Neutrophil (primary cell): ENCODE data around the gene UBAC1.
"Not testable (repeated sequence)": the region's sequence is repeated elsewhere in the genome, so short reads cannot be mapped to it uniquely, and the experiment has no call there.

ENCODE experiments used
- H3K27ac ChIP-seq: fragments of 200-600 bp; sonication (generic); 2 replicates; pipeline ENCODE4 v1.5.1; 2016; ENCODE audit warnings: mild to moderate bottlenecking, moderate library complexity
- H3K27me3 ChIP-seq: fragments of 200-600 bp; sonication (generic); 2 replicates; pipeline ENCODE4 v1.6.0; 2016; ENCODE audit warnings: mild to moderate bottlenecking
- H3K36me3 ChIP-seq: fragments of 200-600 bp; sonication (generic); 2 replicates; pipeline ENCODE4 v1.5.1; 2017
- H3K4me1 ChIP-seq, 2 experiments: fragments of 200-600 bp in 1 of 2; sonication (generic) in 1 of 2; 1 replicate in 1 of 2; 2 replicates in 1 of 2; pipeline versions ENCODE4 v1.5.1 to v1.6.1; 2013 to 2016; ENCODE audit warnings: low read depth in 1 of 2, low read length in 1 of 2, mild to moderate bottlenecking in 1 of 2, moderate library complexity in 1 of 2; ENCODE audit not compliant: control insufficient read depth in 1 of 2, insufficient read depth in 1 of 2
- H3K4me3 ChIP-seq, 2 experiments: fragments of 200-600 bp in 1 of 2; sonication (generic) in 1 of 2; 1 replicate in 1 of 2; 2 replicates in 1 of 2; pipeline ENCODE4 v1.5.1; 2013 to 2016; ENCODE audit warnings: low read depth in 1 of 2, low read length in 1 of 2, mild to moderate bottlenecking in 1 of 2, moderate library complexity in 1 of 2
- H3K9me3 ChIP-seq: fragments of 200-600 bp; sonication (generic); 2 replicates; pipeline ENCODE4 v1.5.1; 2016
- CTCF ChIP-seq: fragments of 200-600 bp; sonication (generic); IDR thresholded peaks from 2 replicates; pipeline ENCODE4 v1.5.1; 2016; ENCODE audit warnings: antibody characterized with exemption

Gene UBAC1

DNA sequence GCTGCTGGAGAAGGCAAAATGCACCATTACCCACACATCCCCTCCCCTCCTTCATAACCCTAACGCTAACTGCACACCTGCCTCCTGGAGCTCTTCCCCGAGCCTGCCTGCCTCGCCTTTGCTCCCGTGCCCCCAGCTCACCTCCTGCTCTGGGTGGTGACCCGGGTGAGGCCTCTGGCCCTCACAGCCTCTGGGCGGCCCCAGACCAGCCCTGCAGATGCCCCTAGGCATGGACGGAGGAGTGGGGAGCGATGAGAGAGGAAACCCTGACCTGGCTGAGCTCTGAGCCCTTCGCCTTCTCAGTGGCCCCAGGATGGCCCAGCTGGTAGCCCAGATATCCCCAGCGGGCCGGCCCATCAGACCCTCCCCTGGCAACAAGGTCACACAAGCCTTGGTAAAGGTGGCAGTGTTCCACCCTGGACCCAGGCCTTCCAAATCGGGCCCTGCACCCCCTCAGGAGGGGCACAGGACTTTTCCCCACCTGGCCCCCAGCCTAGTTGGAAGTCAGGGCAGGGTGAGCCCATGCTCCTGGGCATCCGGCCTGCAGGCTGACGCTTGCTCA lies 39.3 kb downstream of the UBAC1 start:
- H3K27ac ChIP-seq, result no peak overlapping the region
- H3K4me1 ChIP-seq, result no peaks in the 10 kb centered on the region
- H3K36me3 ChIP-seq, result peaks cover 15% of the 10 kb centered on the region
- H3K9me3 ChIP-seq, result no peaks in the 10 kb centered on the region
- no peaks in the 10 kb centered on the region for H3K27me3 ChIP-seq
- no peak overlapping the region for H3K4me3 ChIP-seq
- TF ChIP-seq CTCF, result no peak

DNA sequence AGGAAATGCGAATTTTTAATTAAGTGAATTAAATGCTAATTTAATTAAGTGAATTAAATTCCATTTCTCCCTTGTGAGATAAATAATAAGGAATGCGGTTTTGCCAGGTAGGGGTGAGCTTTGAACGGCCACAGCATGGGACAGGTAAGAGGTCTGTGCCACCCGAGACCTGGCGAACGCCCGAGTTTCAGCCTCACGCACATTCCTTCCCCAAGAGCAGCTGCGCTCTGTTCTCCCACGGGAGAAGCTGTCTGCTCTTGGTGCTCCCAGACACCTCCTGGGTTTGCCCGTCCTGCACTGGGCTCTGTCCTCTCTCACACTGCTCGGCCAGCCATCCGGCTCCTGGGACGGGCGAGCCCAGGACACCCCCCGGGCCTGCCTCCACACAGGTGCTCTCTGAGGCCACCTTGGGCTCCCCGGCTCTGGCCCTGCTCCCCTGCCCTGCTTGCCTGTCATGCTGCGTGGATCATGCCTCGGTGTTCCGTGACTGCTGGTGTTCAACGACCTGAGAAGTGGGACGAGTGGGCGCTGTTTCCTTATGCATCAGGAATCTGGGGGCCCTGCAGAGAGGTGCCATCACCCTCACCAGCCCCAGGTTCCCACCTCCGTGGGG lies 40.1 kb downstream of the UBAC1 start:
- Histone ChIP-seq H3K27ac (no peak overlapping the region), H3K27me3 (no peaks in the 10 kb centered on the region), H3K9me3 (no peaks in the 10 kb centered on the region), H3K4me3 (no peak overlapping the region), H3K36me3 (peaks cover 9% of the 10 kb centered on the region), H3K4me1 (no peaks in the 10 kb centered on the region)
- no peak for TF ChIP-seq CTCF

GRCh38 chr9:135920256-135920930 lies 40.8 kb downstream of the UBAC1 start:
- no peaks in the 10 kb centered on the region for H3K4me1 ChIP-seq
- H3K27ac ChIP-seq, result no peak overlapping the region
- no peak overlapping the region for H3K4me3 ChIP-seq
- no peaks in the 10 kb centered on the region for H3K27me3 ChIP-seq
- no peaks in the 10 kb centered on the region for H3K9me3 ChIP-seq
- no peak for TF ChIP-seq CTCF
- H3K36me3 ChIP-seq, result peaks cover 9% of the 10 kb centered on the region

GRCh38 chr9:135919318-135919890 lies 41.8 kb downstream of the UBAC1 start:
- TF ChIP-seq CTCF, result no peak
- Histone ChIP-seq H3K27ac (no peak overlapping the region), H3K27me3 (no peaks in the 10 kb centered on the region), H3K36me3 (peaks cover 9% of the 10 kb centered on the region), H3K9me3 (no peaks in the 10 kb centered on the region), H3K4me3 (no peak overlapping the region), H3K4me1 (no peaks in the 10 kb centered on the region)

DNA sequence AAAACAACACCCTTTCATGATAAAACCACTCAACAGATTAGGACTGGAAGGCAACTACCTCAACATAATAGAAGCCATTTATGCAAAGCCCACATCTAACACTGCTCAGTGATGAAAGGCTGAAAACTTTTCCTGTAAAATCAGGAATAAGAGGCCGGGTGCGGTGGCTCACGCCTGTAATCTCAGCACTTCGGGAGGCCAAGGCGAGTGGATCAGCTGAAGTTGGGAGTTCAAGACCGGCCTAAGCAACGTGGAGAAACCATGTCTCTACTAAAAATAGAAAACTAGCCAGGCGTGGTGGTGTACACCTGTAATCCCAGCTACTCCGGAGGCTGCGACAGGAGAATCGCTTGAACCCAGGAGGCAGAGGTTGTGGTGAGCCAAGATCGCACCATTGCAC lies 44.9 kb downstream of the UBAC1 start:
- H3K4me1 ChIP-seq, H3K27ac ChIP-seq, H3K4me3 ChIP-seq, H3K9me3 ChIP-seq, H3K27me3 ChIP-seq: not testable (repeated sequence)
- peaks cover 11% of the 10 kb centered on the region for H3K36me3 ChIP-seq

- no peak for TF ChIP-seq CTCF
- H3K27ac ChIP-seq, result no peak overlapping the region
- no peaks in the 10 kb centered on the region for H3K4me1 ChIP-seq
- no peaks in the 10 kb centered on the region for H3K9me3 ChIP-seq
- H3K4me3 ChIP-seq, result no peak overlapping the region
- H3K36me3 ChIP-seq, result peaks cover 17% of the 10 kb centered on the region
- no peaks in the 10 kb centered on the region for H3K27me3 ChIP-seq
Observed at GRCh38 chr9:135914921-135915320, 46.3 kb downstream of the UBAC1 start.

- Histone ChIP-seq H3K4me1 (peaks cover 16 to 17% of the 10 kb centered on the region in 2 experiments), H3K36me3 (peaks cover 17% of the 10 kb centered on the region)
- not testable (repeated sequence) for H3K27ac ChIP-seq, H3K27me3 ChIP-seq, H3K9me3 ChIP-seq, H3K4me3 ChIP-seq
Observed at GRCh38 chr9:135911233-135911632, 49.9 kb downstream of the UBAC1 start.
